WTC11 (cell line): ENCODE results near the gene RHOF. TPM values are rescaled to one million over a fixed set of nuclear protein-coding genes. Genes with fewer than 3 reads are reported as not detected.

Source experiments
- ATAC-seq: fragments of 200-7000 bp; cut with Tn5 transposase; 2 replicates; pipeline ENCODE4 v1.10.0; 2021; ENCODE audit warnings: mild to moderate bottlenecking, moderate library complexity
- CTCF ChIA-PET: fragments of 300-600 bp; sonication (Branson Sonifier 250); formaldehyde crosslinking; loops from one replicate; lab custom pipeline; 2021; ENCODE audit warnings: antibody characterized with exemption; lab: Charles Lee
- POLR2A ChIA-PET: fragments of 350-600 bp; sonication (Branson Sonifier 250); formaldehyde crosslinking; loops from one replicate; lab custom pipeline; 2021; ENCODE audit warnings: antibody characterized with exemption; lab: Charles Lee
- DNase-seq: peaks from one replicate; pipeline ENCODE4 v3.0.0; 2021; ENCODE audit warnings: low spot score
- H3K27ac Mint-ChIP-seq: 2 replicates; pipeline ENCODE4 v1.8.0; 2021; ENCODE audit warnings: mixed read lengths
- H3K27me3 Mint-ChIP-seq: 2 replicates; pipeline ENCODE4 v1.8.0; 2021; ENCODE audit warnings: low read depth, mild to moderate bottlenecking, moderate library complexity, mixed read lengths
- H3K36me3 Mint-ChIP-seq: 2 replicates; pipeline ENCODE4 v1.8.0; 2021; ENCODE audit warnings: mixed read lengths
- H3K4me1 Mint-ChIP-seq: 2 replicates; pipeline ENCODE4 v1.8.0; 2022; ENCODE audit warnings: mixed read lengths
- H3K4me3 Mint-ChIP-seq: 2 replicates; pipeline ENCODE4 v1.8.0; 2021; ENCODE audit warnings: mild to moderate bottlenecking, moderate library complexity, mixed read lengths
- H3K9me3 Mint-ChIP-seq: 2 replicates; pipeline ENCODE4 v1.8.0; 2021; ENCODE audit warnings: mixed read lengths
- CREB1 ChIP-seq: sonication (generic); formaldehyde crosslinking; IDR thresholded peaks from 2 replicates; pipeline ENCODE4 v1.8.0; 2023; ENCODE audit warnings: mild to moderate bottlenecking, missing genetic modification reagents
- E2F4 ChIP-seq: sonication (generic); formaldehyde crosslinking; IDR thresholded peaks from 2 replicates; pipeline ENCODE4 v1.8.1; 2022; ENCODE audit warnings: low read depth, mild to moderate bottlenecking, moderate library complexity, missing genetic modification reagents, borderline replicate concordance
- ELF4 ChIP-seq: sonication (generic); formaldehyde crosslinking; IDR thresholded peaks from 2 replicates; pipeline ENCODE4 v1.8.1; 2022; ENCODE audit warnings: low read depth, mild to moderate bottlenecking, moderate library complexity, missing genetic modification reagents
- ESRRA ChIP-seq: sonication (generic); formaldehyde crosslinking; IDR thresholded peaks from 2 replicates; pipeline ENCODE4 v1.8.1; 2022; ENCODE audit warnings: mild to moderate bottlenecking, missing genetic modification reagents, borderline replicate concordance
- GRHL2 ChIP-seq: fragments of 250-450 bp; sonication (Bioruptor Pico); IDR thresholded peaks from 2 replicates; pipeline ENCODE4 v1.8.0; 2022; ENCODE audit warnings: mild to moderate bottlenecking, moderate library complexity; ENCODE audit not compliant: insufficient replicate concordance, severe bottlenecking
- KAT7 ChIP-seq: sonication (generic); formaldehyde crosslinking; IDR thresholded peaks from 2 replicates; pipeline ENCODE4 v1.8.1; 2023; ENCODE audit warnings: missing genetic modification reagents, mild to moderate bottlenecking, borderline replicate concordance
- MLX ChIP-seq: sonication (generic); formaldehyde crosslinking; IDR thresholded peaks from 2 replicates; pipeline ENCODE4 v1.8.1; 2023; ENCODE audit warnings: mild to moderate bottlenecking, missing genetic modification reagents, moderate library complexity
- NR1H2 ChIP-seq: sonication (generic); formaldehyde crosslinking; IDR thresholded peaks from 2 replicates; pipeline ENCODE4 v1.9.0; 2021; ENCODE audit warnings: mild to moderate bottlenecking, moderate library complexity, missing genetic modification reagents
- NR2C2 ChIP-seq: sonication (generic); formaldehyde crosslinking; IDR thresholded peaks from 2 replicates; pipeline ENCODE4 v1.8.0; 2022; ENCODE audit warnings: mild to moderate bottlenecking, missing genetic modification reagents
- SMAD4 ChIP-seq: sonication (generic); formaldehyde crosslinking; IDR thresholded peaks from 2 replicates; pipeline ENCODE4 v1.8.0; 2022; ENCODE audit warnings: mild to moderate bottlenecking, missing genetic modification reagents
- TEAD1 ChIP-seq: sonication (generic); formaldehyde crosslinking; IDR thresholded peaks from 2 replicates; pipeline ENCODE4 v1.8.0; 2022; ENCODE audit warnings: mild to moderate bottlenecking, missing genetic modification reagents
- USF1 ChIP-seq: sonication (generic); formaldehyde crosslinking; IDR thresholded peaks from 2 replicates; pipeline ENCODE4 v1.8.0; 2022; ENCODE audit warnings: mild to moderate bottlenecking, missing genetic modification reagents
- ZBTB21 ChIP-seq: sonication (generic); formaldehyde crosslinking; IDR thresholded peaks from 2 replicates; pipeline ENCODE4 v1.8.1; 2023; ENCODE audit warnings: mild to moderate bottlenecking, missing genetic modification reagents, borderline replicate concordance
- ZNF121 ChIP-seq: sonication (generic); formaldehyde crosslinking; IDR thresholded peaks from 2 replicates; pipeline ENCODE4 v1.8.0; 2023; ENCODE audit warnings: missing genetic modification reagents
- ZNF232 ChIP-seq: sonication (generic); formaldehyde crosslinking; IDR thresholded peaks from 2 replicates; pipeline ENCODE4 v1.8.0; 2022; ENCODE audit warnings: mild to moderate bottlenecking, missing genetic modification reagents
- total RNA-seq: library from RNA; stranded (reverse); gene quantifications from 3 replicates; pipeline ENCODE4 v1.2.3, GENCODE V29; 2021

RHOF gene
- total RNA-seq, 1 experiment from 2014 or later: 45.3 TPM

GRCh38 chr12:121839106-121839992 lies 45.9 kb upstream of the RHOF start (continued):
- TF ChIP-seq E2F4: no peak
- no peak for TF ChIP-seq MLX (CRISPR knock-in tag)
- no peak for TF ChIP-seq NR1H2 (CRISPR knock-in tag)
- TF ChIP-seq TEAD1: peak; percentile 22; the same call in 1 of the 2 replicates
- no peak for TF ChIP-seq USF1 (CRISPR knock-in tag)

GRCh38 chr12:121838126-121838525 lies 44.6 kb upstream of the RHOF start:
- Mint-ChIP-seq H3K36me3 (no peaks in the 10 kb centered on the region), H3K27me3 (peaks cover 16% of the 10 kb centered on the region), H3K9me3 (no peaks in the 10 kb centered on the region), H3K4me1 (peaks cover 8% of the 10 kb centered on the region), H3K4me3 (no peak overlapping the region), H3K27ac (no peak overlapping the region)
- DNase-seq (no peak), ATAC-seq (no peak)
- no peak for TF ChIP-seq GRHL2
- ChIA-PET POLR2A (no interaction called here), CTCF (interaction anchor here (0.6 to 5.7 kb wide), 16 partner anchors 11 to 300 kb away, joined by 3 to 73 read pairs (median 4); partner anchors contain the start of genes CFAP251, RHOF and TMEM120B)

- Mint-ChIP-seq H3K27me3 (peaks cover 16% of the 10 kb centered on the region), H3K9me3 (no peaks in the 10 kb centered on the region)
- DNase-seq (no peak), ATAC-seq (no peak)
- TF ChIP-seq ZNF121 (peak; percentile 52; the same call in 1 of the 2 replicates), ESRRA (no peak), CREB1 (CRISPR knock-in tag) (no peak)
- TF ChIP-seq, all 79 proteins: peak for 1
- ChIA-PET POLR2A (no interaction called here), CTCF (interaction anchor here (0.6 to 5.7 kb wide), 12 partner anchors 10 to 298 kb away, joined by 3 to 73 read pairs (median 4); partner anchors contain the start of genes CFAP251 and RHOF)
- peaks cover 8% of the 10 kb centered on the region for H3K4me1 Mint-ChIP-seq
- H3K27ac Mint-ChIP-seq: no peak overlapping the region
- no peaks in the 10 kb centered on the region; the same call in 1 of the 2 replicates for H3K36me3 Mint-ChIP-seq
- no peak overlapping the region for H3K4me3 Mint-ChIP-seq
These were observed 44.2 kb upstream of the RHOF start for GRCh38 chr12:121837680-121838079.

- no peak for ATAC-seq
- Mint-ChIP-seq H3K27me3 (no peaks in the 10 kb centered on the region), H3K4me1 (no peaks in the 10 kb centered on the region), H3K4me3 (no peak overlapping the region), H3K36me3 (peaks cover 23% of the 10 kb centered on the region), H3K9me3 (no peaks in the 10 kb centered on the region), H3K27ac (peak overlapping the region; percentile 21)
- TF ChIP-seq SMAD4 (CRISPR knock-in tag): no peak
- no peak for TF ChIP-seq NR2C2 (CRISPR knock-in tag)
- TF ChIP-seq KAT7: no peak
- TF ChIP-seq ZNF232 (CRISPR knock-in tag): no peak
- TF ChIP-seq ELF4 (CRISPR knock-in tag): no peak
- TF ChIP-seq GRHL2: no peak
- TF ChIP-seq ZBTB21: no peak
- DNase-seq: no peak
- ChIA-PET POLR2A (interaction anchor here (0.5 kb wide), 1 partner anchor 24 kb away, joined by 3 read pairs; no protein-coding TSS in a partner anchor), CTCF (interaction anchor here (1.5 kb wide), 1 partner anchor 20 kb away, joined by 6 read pairs; no protein-coding TSS in a partner anchor)
These were observed 38.2 kb upstream of the RHOF start for GRCh38 chr12:121831571-121832245.
